Hippocampal formation (tissue), 2 donors: ENCODE results near the gene RALGAPA1.
"Not testable (repeated sequence)": the region's sequence is repeated elsewhere in the genome, so short reads cannot be mapped to it uniquely, and the experiment has no call there.

ENCODE experiments used
- DNase-seq, 2 donors: peaks; one replicate each; lab custom pipeline; 2025; lab: John Stamatoyannopoulos, UW

Gene RALGAPA1

GRCh38 chr14:35626947-35627346, 182.1 kb downstream of the RALGAPA1 start:
- not testable (repeated sequence) for DNase-seq

- not testable (repeated sequence) for DNase-seq
Measured at GRCh38 chr14:35621996-35622395, 187.1 kb downstream of the RALGAPA1 start.

GRCh38 chr14:35619998-35620397, 189.1 kb downstream of the RALGAPA1 start:
- not testable (repeated sequence) for DNase-seq

GRCh38 chr14:35619461-35619860, 189.6 kb downstream of the RALGAPA1 start:
- not testable (repeated sequence) for DNase-seq

GRCh38 chr14:35617500-35617899, 191.6 kb downstream of the RALGAPA1 start:
- no peak for DNase-seq

- no peak for DNase-seq
Measured at GRCh38 chr14:35607380-35607779, 201.7 kb downstream of the RALGAPA1 start.

- DNase-seq, result no peak
Measured at GRCh38 chr14:35600253-35600652, 208.8 kb downstream of the RALGAPA1 start.

GRCh38 chr14:35594616-35595015, 214.5 kb downstream of the RALGAPA1 start:
- DNase-seq, result no peak

- not testable (repeated sequence) for DNase-seq
Measured at GRCh38 chr14:35587373-35587772, 221.7 kb downstream of the RALGAPA1 start.

GRCh38 chr14:35578639-35579038, 230.5 kb downstream of the RALGAPA1 start:
- DNase-seq, result no peak

- DNase-seq, result no peak
Measured at GRCh38 chr14:35578135-35578534, 231.0 kb downstream of the RALGAPA1 start.

- no peak for DNase-seq
Measured at GRCh38 chr14:35576856-35577255, 232.2 kb downstream of the RALGAPA1 start.

GRCh38 chr14:35576260-35576659, 232.8 kb downstream of the RALGAPA1 start:
- DNase-seq, result no peak

- DNase-seq, result no peak
Measured at GRCh38 chr14:35573911-35574310, 235.2 kb downstream of the RALGAPA1 start.

GRCh38 chr14:35571598-35571997, 237.5 kb downstream of the RALGAPA1 start:
- no peak for DNase-seq

- DNase-seq, result no peak
Measured at GRCh38 chr14:35565871-35566464, 243.1 kb downstream of the RALGAPA1 start.

GRCh38 chr14:35558680-35559079, 250.4 kb downstream of the RALGAPA1 start:
- peak; percentile 12 to 45 for DNase-seq

GRCh38 chr14:35557221-35557747, 251.8 kb downstream of the RALGAPA1 start:
- no peak for DNase-seq

GRCh38 chr14:35556548-35556947, 252.5 kb downstream of the RALGAPA1 start:
- DNase-seq, result no peak

- DNase-seq, result no peak
Measured at GRCh38 chr14:35553808-35554207, 255.3 kb downstream of the RALGAPA1 start.

GRCh38 chr14:35551081-35551480, 258.0 kb downstream of the RALGAPA1 start:
- DNase-seq, result no peak

- DNase-seq, result no peak
Measured at GRCh38 chr14:35549551-35549950, 259.5 kb downstream of the RALGAPA1 start.

- no peak for DNase-seq
Measured at GRCh38 chr14:35543006-35543405, 266.1 kb downstream of the RALGAPA1 start.

- no peak for DNase-seq
Measured at GRCh38 chr14:35539969-35540368, 269.1 kb downstream of the RALGAPA1 start.
